ENCODE data around the gene VKORC1.

- TF ChIP-seq EZH2 (IDR thresholded peaks at IDR 0.05) (no peak), POLR2AphosphoS5 (IDR thresholded peaks at IDR 0.05; ENCODE audit: borderline replicate concordance, low read depth, low read length) (no peak), FOXP2 (optimal IDR thresholded peaks at IDR 0.05; ENCODE audit: control extremely low read depth, extremely low read length, insufficient read depth) (no peak)
Measured at GRCh38 chr16:31132303-31132979, 37.8 kb upstream of the VKORC1 start.

Measured in SK-N-MC (cell line).